NCI-H187 (cell line): ENCODE measurements around the gene ALPP.
"Not testable (repeated sequence)": the region's sequence is repeated elsewhere in the genome, so short reads cannot be mapped to it uniquely, and the experiment has no call there.

ENCODE experiments used
- DNase-seq, 2 experiments: peaks; one replicate each; lab custom pipeline; 2025; lab: John Stamatoyannopoulos, UW

ALPP gene

DNA sequence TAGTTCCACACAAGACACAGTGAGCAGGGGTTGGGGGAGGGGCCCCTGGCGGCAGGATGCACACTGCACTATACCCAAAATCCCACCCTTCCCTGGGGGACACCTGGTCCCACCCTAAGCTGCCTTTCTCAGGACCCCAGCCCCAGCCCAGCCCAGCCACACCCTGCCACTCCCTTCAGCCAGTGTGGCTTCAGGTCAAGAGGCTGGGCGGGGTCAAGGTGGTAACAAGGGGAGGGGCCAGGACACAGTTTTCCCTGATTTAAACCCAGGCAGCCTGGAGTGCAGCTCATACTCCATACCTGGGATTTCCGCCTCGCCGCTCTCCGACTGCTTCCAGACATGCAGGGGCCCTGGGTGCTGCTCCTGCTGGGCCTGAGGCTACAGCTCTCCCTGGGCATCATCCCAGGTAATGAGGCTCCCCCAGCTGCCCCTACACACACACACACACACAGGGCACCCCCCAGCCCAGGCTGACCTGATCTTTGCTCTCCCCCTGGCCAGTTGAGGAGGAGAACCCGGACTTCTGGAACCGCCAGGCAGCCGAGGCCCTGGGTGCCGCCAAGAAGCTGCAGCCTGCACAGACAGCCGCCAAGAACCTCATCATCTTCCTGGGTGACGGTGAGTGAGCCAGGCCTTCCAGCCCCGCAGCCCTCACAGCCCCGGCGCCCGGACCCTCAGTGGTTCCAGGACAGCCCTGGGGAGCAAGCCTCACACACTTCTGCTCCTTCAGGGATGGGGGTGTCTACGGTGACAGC is 28.2 kb downstream of the ALPP start, which contains the start of gene ALPG:
Gene ALPG (plus strand): TSS at position 289 of the 755 bp plus-strand sequence. CDS start 51 bp downstream, at position 340.
- no peak for DNase-seq

DNA sequence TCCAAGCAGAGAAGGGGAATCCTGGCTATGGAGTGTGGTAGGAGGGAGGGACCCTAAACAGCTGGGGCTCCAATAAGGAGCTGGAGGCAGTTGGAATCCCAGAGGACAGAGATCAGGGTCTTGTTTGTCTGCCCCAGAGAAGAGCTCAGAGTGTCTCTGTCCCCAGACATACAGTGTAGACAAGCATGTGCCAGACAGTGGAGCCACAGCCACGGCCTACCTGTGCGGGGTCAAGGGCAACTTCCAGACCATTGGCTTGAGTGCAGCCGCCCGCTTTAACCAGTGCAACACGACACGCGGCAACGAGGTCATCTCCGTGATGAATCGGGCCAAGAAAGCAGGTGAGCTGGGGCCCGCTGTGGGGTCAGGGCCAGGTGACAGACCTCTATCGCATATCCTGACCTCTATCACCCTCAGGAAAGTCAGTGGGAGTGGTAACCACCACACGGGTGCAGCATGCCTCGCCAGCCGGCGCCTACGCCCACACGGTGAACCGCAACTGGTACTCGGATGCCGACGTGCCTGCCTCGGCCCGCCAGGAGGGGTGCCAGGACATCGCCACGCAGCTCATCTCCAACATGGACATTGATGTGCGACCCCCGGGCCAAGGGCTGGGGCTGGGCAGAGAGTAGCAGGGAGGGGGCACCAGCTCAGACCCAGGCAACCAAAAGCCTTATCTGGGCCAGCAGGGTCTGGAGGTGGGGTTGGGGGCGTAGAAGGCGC is 29.0 kb downstream of the ALPP start:
- DNase-seq = not testable (repeated sequence)

DNA sequence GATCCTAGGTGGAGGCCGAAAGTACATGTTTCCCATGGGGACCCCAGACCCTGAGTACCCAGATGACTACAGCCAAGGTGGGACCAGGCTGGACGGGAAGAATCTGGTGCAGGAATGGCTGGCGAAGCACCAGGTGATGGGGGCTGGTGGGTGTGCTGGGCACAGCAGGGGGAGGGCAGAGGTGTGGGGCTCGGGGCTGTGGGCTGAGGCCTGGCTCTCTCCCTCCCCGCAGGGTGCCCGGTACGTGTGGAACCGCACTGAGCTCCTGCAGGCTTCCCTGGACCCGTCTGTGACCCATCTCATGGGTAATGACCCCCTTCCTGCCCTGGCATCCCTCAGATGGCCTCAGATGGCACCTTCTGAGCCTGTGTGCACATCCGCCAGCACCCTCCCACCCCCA is 29.7 kb downstream of the ALPP start:
- not testable (repeated sequence) for DNase-seq

DNA sequence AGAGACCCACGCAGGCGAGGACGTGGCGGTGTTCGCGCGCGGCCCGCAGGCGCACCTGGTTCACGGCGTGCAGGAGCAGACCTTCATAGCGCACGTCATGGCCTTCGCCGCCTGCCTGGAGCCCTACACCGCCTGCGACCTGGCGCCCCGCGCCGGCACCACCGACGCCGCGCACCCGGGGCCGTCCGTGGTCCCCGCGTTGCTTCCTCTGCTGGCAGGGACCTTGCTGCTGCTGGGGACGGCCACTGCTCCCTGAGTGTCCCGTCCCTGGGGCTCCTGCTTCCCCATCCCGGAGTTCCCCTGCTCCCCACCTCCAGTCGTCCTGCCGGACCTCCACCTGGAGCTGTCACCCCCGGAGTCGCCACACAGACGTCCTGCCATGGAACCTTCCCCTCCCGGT is 31.1 kb downstream of the ALPP start:
- not testable (repeated sequence) for DNase-seq

DNA sequence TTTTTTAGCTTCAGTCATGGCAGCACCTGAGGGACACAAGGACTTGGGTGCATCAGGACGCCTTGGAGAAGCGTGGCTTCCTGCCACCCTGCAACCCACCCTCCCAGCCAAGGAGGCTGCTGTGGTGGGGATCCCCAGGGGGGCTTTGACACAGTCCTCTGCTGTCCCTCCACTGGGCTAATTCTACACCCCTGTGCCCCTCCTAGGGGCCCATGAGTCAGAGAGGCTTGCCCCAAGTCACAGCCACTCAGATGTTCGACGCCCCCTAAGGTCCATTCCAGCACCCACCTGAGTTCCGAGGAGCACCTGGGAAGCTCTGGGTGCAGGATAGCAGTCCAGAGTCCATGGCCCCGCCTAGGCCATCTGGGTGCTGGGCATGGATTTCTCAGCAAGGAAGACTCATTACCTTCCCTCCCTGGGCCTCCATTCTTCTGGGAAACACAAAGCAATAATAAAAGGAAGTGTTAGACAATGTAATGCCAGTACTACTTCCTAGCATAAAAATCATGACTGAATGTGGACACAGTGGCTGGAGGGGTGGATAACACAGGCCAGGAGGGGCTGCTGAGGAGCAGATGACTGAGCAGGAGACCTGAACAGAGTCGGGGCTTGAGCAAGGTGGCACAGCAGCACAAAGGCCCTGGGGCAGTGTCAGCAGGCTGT is 31.8 kb downstream of the ALPP start:
- no peak for DNase-seq

DNA sequence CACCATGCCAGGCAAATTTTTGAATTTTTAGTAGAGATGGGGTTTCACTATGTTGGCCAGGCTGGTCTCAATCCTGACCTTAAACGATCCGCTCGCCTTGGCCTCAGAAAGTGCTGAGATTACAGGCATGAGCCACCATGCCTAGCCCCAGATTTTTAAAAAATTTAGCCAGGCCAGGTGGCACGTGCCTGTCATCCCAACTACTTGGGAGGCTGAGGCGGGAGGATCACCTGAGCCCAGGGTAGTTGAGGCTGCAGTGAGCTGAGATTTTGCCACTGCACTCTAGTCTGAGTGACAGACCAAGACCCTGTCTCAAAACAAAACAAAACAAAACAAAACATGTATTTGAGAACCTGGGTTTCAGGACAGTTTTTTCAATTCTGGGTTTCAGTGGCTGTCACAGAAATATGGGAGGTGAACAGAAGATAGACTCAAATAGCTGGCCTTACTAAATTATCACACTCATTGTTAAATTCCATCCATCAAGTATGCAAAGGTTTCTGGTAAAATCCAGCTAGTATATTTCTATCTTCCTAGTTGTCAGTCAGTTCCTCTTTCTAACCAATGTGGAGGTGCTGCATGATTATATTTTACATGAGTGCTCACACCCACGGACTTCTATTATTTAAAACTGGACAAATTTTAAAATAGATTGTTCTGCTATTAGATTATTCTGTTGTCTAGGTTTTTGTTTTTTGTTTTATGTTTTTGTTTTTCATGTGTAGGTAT is 33.5 kb downstream of the ALPP start:
- DNase-seq = no peak

DNA sequence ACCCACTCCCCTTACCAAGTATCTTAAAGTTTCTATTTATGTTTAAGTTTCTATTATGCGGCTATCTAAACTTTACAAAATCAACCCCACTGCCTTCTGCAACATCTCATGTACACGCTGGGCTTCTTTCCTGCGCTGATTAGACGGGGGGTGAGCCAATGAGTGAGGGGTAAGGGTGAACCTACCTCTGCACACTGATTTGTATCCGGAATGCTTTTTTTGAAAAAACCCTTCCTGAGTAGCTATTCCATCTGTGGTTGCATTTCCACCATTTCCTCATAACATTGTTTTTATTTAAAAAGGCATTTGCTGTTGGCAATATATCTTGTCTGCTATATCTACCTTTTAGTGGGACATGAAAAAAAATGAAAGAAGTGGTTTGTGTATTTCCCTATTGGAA is 34.4 kb downstream of the ALPP start:
- DNase-seq = no peak

DNA sequence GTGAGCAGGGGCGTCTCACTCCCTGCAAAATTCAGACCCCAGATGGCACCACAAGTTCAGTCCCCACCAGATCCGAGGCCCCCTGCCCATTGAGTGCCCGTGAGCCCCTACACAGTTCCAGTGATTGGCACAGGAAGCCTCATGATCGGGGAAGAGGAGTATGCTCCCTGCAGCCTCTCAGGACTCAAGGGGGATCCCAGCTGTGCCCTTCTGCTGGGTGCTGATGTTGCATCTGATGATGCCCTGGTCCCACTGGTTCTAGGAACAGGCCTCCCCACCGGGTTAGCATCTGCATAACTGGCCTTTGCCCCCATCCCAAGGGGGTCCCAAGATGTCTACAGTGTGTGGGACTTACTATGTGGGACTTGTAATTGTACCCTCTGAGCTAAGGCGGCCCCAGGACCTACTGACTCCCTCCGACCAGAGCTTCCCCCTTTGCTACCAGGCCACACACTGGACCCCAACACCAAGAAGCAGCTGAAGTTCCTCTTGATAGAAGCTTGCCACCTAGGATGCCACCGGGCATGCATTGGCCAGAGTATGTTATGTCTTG is 36.7 kb downstream of the ALPP start:
- DNase-seq = no peak

DNA sequence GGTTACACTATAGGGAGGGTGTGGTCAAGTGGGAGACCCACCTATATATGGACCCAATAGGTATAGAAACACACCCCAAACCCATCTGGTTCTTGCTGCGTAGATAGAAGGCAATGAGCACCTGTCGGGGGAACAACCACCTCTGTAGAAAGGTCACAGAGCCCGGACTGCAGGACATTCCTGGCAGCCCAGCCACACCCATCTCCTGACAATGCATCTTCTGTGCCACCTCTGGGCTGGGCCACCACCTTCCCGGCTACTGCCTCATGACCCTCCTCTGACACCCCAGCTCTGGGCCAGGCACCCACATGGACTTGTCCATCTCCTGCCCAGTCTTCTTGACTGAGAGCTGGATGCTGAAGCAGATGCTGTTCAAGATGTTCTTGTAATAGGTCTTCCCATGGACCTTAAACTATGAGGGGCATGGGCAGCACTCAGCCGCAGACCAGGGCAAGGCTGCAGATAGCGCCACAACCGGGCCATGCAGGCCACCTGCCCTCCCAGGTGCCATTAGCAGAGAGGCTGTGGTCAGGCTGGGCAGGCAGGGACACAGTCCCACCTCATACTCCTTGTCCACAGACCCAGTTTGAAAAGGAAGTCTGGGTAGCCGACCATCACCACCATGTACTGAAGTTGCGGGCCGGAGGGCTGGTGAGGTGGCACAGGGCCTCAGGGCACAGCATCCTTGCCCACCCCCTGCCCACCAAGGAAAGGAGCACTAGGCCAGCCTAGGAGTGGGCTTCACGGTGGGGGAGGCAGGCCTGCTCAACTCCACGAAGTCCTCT is 37.4 kb downstream of the ALPP start:
- DNase-seq = no peak

DNA sequence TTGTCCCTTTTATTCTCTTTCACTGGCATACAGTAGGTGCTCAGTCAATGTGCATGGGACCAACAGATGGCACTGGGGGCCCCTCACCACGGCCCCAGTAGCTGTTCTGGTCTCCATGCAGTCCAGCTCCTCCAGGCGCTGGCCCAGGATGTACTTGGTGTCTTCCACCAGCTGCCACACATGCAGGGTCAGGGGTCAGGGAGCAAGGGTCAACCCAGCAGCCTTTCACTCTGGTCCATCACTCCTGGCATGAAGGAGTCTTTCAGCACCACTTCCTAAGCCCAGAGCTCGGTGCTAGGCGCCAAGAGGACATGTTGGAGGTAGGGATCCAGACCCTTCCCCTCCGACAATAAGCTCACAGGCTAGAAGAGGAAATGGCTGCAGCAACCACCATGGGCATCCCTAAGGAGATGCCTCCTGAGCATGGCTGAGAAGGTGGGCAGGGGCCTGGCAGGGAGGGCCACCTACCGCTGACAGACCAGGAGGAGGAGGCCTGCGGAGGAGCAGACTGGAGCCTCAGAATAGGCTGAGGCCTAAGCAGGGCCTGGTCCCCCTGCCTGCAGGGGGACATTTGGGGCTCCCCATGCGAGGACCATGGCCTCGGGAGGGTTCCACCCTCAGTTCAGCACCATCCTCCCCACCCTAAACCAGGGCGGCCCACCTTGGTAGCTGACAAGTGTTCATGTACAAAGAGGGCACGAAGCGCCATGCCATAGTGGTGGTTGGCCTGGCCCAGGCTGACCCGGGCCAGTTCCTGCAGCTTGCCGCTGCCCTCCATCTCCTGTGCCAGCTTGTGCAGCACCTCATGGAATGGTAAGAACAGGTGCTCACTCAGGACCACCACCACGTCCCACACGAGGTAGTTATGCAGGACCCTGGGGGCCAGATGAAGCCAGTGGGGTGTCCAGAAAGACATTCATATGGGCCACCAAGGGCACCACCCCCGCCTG is 38.2 kb downstream of the ALPP start:
- DNase-seq = no peak

DNA sequence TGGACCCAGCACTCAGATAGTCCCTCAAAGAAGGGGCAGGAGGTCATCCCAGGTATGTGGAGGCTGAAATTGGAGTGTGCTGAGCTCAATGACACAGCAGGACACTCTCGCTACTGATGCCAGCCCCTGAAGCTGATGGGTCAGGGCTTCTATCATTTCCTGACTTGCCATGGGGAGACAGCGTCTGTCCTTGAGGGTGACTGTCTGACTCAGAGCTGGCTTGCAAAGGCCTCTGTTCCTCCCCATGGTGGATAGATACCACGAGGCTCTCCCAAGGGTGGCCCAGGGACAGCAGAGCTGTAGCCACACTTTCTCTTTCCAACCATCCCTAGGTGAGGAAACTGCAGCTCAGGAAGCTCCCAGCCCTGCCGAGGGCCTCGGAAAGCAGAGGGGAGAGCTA is 38.9 kb downstream of the ALPP start:
- DNase-seq = no peak

DNA sequence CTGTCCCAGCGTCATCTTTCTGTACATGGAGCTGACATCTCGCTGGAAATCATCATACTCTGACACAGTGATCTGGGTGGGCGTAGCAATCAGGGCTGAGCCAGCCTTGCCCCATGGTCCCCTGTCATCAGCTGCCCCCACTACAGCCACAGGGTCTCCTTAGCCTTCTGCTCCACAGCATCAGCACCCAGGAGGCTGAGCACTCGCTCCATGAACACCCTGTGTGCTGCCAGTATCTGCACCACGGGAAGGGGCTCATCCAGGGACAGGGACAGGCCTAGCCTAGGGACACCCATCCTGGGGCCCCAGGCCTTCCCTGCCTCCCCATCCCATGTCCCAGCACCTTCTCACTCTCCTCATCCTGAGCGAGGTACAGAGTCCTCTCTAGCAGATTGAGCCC is 39.5 kb downstream of the ALPP start:
- DNase-seq = no peak

DNA sequence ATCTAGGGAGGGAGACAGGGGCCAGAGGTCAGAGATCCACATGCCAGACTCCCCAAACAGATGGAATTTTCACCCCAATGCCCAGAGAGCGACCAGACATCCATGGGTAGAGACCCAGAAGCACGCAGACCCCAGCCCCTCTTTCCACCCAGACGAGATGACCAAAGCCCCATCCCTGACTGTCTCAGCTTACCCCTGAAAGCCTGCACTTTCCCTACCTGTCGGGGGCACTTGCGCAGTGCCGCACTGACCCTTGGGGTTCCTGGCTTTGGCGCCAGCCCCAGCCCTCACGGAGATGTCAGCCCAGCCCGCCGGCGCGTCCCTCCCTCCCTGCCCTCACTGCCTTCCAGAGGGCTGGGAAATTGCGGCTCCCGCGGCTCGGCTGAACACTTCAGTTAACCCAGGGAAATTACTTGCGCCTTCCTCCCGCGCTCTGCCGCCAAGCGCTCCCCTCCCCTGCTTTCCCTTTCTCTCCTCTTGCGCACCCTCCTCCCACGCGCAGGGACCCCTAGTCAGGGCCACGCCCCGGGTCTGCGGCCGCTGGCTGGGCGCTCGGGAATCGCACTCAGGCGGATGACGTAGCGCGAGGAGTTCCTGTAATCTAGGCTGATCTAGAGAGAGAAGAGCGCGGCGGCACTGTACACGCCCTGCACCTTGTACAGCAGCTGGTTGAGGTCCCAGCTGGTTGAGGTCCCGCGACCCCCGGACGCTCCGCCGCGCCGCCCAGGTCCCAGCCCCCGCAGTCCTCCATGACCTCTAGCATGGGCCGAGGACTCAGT is 40.1 kb downstream of the ALPP start:
- DNase-seq = no peak

DNA sequence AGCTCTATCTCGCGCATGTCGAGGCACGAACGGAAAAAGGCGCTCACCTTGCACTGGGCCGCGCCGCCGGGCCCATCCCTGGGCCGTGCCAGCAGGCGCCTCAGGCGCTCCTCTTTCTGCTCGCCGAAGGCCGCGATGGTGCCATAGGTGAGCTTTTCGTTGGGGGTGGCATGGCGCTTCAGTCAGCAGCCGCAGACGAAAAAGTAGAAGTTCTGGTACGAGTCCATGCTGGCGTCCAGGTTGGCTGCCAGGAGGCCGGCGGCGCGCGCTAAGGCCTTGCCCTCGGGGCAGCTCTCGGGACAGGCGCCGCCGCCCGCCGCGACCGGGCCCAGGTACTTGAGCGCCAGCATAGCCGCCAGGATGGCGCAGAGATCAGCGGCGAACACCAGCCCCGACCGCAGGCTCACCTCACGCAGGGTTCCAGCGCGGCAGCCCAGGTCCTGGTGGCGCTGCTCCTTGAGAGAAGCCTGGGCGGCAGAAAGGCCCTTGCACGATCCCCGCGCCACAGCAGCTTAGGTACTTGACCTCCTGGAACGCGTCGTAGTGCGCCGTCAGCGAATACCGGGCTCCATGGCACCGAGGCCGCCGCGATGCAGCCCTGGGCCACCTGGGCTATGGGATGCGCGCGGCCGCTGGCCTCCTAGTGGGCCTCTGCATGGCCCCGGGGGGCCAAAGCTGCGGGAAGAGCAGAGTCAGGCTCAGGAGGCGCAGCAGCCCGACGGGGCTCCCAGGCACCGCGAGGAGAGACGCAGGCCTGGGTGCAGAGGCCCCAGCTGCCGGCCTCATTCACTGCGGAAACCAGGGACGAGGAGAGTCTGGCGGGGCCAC is 40.9 kb downstream of the ALPP start:
- no peak for DNase-seq

DNA sequence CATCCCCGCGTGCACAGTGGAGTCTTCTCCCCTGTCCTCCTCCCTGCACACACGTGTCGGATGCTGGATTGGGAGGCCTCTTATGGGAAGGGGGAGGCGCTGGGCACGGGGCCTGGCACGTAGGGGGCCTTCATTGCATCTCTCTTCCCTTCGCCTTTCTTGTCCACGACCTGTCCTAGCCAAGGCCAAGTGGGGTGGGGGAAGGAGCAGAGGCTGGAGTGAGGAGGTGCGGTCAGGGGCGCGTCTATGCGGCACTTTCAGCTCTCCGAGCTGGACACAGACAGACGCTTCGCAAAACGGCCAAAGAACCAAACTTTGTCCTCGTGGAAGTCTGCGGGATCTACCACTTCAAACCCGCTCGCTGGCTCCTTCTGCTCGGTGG is 41.5 kb downstream of the ALPP start:
- no peak for DNase-seq

DNA sequence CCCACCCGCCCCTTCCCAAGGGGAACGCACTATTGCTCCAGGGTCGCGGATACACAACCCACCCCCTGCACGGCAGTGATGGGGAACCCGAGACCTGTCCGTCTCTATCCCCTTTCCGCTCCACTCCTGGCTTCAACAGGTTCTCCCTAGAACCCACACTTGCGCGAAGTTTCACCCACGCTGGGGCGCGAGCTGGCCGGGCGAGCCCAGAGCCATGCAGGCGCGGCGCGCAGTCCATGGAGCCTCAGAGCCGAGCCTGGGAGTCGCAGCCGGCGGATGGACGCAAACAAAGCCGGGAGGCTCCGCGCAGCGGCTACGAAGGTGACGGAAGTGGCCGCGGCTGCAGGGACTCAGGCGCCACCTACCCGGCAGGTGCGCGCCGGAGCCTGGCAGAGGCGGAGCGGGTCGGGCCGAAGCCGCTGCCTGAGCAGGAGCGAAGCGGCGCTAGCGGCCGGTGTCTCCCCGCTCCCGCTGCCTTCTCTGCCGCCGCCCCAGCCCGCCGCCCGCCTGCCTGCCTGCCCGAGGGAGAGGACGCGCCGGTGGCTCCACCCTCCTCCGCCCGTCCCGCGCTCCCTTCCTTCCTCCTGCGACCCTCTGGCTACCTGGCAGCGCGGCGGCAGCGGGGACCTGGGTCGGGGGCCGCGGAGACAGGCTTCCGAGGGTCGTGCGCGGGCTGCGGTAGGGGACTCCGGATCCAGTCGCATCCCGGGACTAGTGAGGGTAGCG is 42.1 kb downstream of the ALPP start:
- DNase-seq = peak in 1 of 2 experiments; percentile 24

DNA sequence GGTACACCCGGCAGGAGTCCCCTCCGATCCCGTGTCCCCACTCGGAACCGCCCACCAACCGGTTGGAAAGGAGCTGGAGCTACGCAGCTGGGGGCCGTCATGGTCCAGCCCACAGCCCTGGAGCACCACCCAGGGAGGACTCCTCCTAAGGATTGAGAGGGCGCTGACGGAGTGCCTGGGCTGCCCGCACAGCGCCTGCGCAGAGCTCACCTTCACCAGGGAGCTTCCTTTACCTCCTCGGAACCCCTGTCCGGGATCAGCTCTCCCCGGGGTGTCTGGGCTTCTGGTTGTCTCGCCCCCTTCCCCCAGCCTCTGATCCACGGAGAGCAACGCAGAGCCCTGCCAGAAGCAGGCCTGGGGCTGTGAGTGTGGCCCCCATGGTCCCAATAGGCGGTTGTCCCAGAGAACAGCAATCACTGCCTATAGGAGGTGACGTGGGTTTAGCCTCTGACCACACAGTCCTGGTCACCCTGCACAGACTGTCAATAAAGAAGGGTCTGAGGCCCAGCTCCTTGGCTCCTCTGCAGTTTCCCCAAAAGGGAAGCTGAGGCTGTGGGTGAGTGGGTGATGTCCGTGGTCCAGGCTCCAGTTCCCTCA is 42.7 kb downstream of the ALPP start:
- no peak for DNase-seq
